ENCODE results near the gene PIH1D1.

DNA sequence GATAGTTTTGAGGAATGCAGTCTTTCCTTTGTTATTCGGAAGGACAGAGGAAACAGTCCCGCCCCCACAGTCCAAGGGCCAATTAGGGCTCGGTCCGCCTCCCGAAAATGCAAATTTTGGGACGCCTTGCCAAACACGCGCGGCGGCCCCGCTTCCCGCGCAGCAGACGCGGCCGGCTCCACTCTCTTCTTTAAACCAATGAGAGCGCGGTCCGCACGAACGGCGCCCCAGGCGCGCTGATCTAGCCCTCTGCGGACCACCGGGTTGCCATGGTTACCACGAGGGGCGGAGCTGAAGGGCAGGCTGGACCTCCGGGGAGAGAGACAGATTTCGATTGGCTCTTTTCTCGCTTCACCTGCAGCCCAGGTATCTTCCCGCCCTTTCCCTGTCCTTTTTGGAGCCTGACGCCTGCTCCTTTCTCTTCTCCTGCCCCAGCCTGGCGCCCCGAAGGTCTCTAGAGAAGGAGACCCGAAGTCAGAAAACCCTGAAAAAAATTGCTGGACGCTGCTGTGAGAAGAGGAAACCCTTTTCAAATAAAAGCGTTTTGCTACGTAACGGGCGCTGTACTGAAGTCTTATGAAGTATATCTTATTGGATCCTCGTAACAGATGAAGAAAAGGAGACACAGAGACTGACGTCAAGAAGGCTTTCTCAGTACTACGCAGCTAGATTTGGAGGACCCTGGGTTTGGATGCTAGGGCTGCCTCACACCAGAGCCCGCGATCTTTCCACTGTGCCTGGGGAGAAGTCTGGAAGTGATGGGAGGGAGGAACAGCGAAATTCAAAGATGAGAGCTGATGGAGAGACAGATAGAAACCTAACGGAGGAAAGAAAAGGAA lies 30.4 kb downstream of the PIH1D1 start:
- no peak for TF ChIP-seq POLR2A (IDR thresholded peaks at IDR 0.05; ENCODE audit: control extremely low read depth in 1 of 2, low read depth in 2 of 2, low read length in 2 of 2)
- TF ChIP-seq, protein P1, sequence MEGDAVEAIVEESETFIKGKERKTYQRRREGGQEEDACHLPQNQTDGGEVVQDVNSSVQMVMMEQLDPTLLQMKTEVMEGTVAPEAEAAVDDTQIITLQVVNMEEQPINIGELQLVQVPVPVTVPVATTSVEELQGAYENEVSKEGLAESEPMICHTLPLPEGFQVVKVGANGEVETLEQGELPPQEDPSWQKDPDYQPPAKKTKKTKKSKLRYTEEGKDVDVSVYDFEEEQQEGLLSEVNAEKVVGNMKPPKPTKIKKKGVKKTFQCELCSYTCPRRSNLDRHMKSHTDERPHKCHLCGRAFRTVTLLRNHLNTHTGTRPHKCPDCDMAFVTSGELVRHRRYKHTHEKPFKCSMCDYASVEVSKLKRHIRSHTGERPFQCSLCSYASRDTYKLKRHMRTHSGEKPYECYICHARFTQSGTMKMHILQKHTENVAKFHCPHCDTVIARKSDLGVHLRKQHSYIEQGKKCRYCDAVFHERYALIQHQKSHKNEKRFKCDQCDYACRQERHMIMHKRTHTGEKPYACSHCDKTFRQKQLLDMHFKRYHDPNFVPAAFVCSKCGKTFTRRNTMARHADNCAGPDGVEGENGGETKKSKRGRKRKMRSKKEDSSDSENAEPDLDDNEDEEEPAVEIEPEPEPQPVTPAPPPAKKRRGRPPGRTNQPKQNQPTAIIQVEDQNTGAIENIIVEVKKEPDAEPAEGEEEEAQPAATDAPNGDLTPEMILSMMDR (IDR thresholded peaks at IDR 0.05; ENCODE audit: control extremely low read depth in 1 of 3, insufficient read depth in 1 of 3, low read depth in 1 of 3, low read length in 3 of 3), result no peak
- no peak for TF ChIP-seq JUND (IDR thresholded peaks at IDR 0.05; ENCODE audit: low read length)
- no peak for TF ChIP-seq CHD1 (IDR thresholded peaks at IDR 0.05; ENCODE audit: low read depth, low read length)

Data from H1 (cell line).